H1 (cell line): ENCODE results near the gene SIGLEC12. TPM values are rescaled to one million over a fixed set of nuclear protein-coding genes. Genes with fewer than 3 reads are reported as not detected.

Experiments used
- CTCF ChIA-PET: fragments of 300-600 bp; sonication (Branson Sonifier 250); formaldehyde crosslinking; loops from one replicate; lab custom pipeline; 2021; ENCODE audit not compliant: partially characterized antibody; lab: Charles Lee
- POLR2A ChIA-PET: fragments of 300-600 bp; sonication (Branson Sonifier 250); formaldehyde crosslinking; loops from one replicate; lab custom pipeline; 2021; ENCODE audit warnings: inconsistent platforms; ENCODE audit not compliant: partially characterized antibody; lab: Charles Lee
- DNase-seq, 2 experiments: peaks; one replicate each; pipeline versions ENCODE4 v3.0.0 to v3.0.0-alpha.2; 2010 to 2022; ENCODE audit warnings: low spot score in 2 of 2, low read depth in 1 of 2, mixed read lengths in 1 of 2
- FAIRE-seq: peaks from 2 replicates; lab custom pipeline; 2011; peaks lifted over from hg19 to GRCh38; lab: Jason Lieb, UNC
- H2AFZ ChIP-seq: 2 replicates; pipeline ENCODE4 v1.8.1; 2012; ENCODE audit warnings: low read length, inconsistent platforms
- H2AK5ac ChIP-seq: 2 replicates; pipeline ENCODE4 v1.6.1; 2013; ENCODE audit warnings: low read depth, low read length
- H2BK120ac ChIP-seq: replicated peaks from 2 replicates; pipeline ENCODE3; 2013; ENCODE audit warnings: low read depth, low read length, inconsistent platforms
- H2BK12ac ChIP-seq: 2 replicates; pipeline ENCODE4 v1.6.1; 2013; ENCODE audit warnings: low read depth, low read length
- H2BK15ac ChIP-seq: 2 replicates; pipeline ENCODE4 v1.6.1; 2013; ENCODE audit warnings: low read length
- H2BK20ac ChIP-seq: 2 replicates; pipeline ENCODE4 v1.6.1; 2013; ENCODE audit warnings: low read length
- H2BK5ac ChIP-seq: 2 replicates; pipeline ENCODE4 v1.6.1; 2013; ENCODE audit warnings: low read depth, low read length
- H3K14ac ChIP-seq: 2 replicates; pipeline ENCODE4 v1.6.1; 2013; ENCODE audit warnings: inconsistent platforms; ENCODE audit not compliant: insufficient read length
- H3K18ac ChIP-seq: 2 replicates; pipeline ENCODE4 v1.6.1; 2013; ENCODE audit warnings: low read length; ENCODE audit errors: extremely low read depth
- H3K23ac ChIP-seq: 2 replicates; pipeline ENCODE4 v1.6.1; 2013; ENCODE audit warnings: inconsistent platforms; ENCODE audit not compliant: insufficient read length
- H3K23me2 ChIP-seq: 2 replicates; pipeline ENCODE4 v1.6.1; 2013; ENCODE audit warnings: low read depth, low read length
- H3K27ac ChIP-seq: 2 replicates; pipeline ENCODE4 v1.6.1; 2011; ENCODE audit warnings: low read depth, low read length, inconsistent platforms
- H3K27me3 ChIP-seq, 4 experiments: replicated peaks in 1 of 4; 1 replicate in 1 of 4; 2 replicates in 3 of 4; pipeline versions ENCODE4 v1.6.1 to v1.8.1; 2011 to 2013; ENCODE audit warnings: low read length in 3 of 4, mild to moderate bottlenecking in 3 of 4, inconsistent platforms in 2 of 4, mixed read lengths in 2 of 4, moderate library complexity in 1 of 4; ENCODE audit not compliant: control insufficient read depth in 3 of 4, insufficient read depth in 3 of 4; ENCODE audit errors: extremely low read depth in 1 of 4
- H3K36me3 ChIP-seq, 4 experiments: 2 replicates each; pipeline versions ENCODE4 v1.6.1 to v1.8.1; 2011 to 2013; ENCODE audit warnings: mild to moderate bottlenecking in 4 of 4, low read length in 3 of 4, moderate library complexity in 2 of 4, control low read depth in 1 of 4, inconsistent platforms in 1 of 4; ENCODE audit not compliant: insufficient read depth in 4 of 4, control insufficient read depth in 2 of 4
- H3K4ac ChIP-seq: replicated peaks from 2 replicates; pipeline ENCODE3; 2013; ENCODE audit warnings: low read length, low read depth, mixed read lengths, inconsistent platforms; ENCODE audit not compliant: insufficient read length
- H3K4me1 ChIP-seq, 4 experiments: replicated peaks in 1 of 4; 1 replicate in 1 of 4; 2 replicates in 3 of 4; pipeline versions ENCODE4 v1.6.1 to v1.8.1; 2011 to 2013; ENCODE audit warnings: low read length in 3 of 4, inconsistent platforms in 2 of 4, mixed read lengths in 1 of 4; ENCODE audit not compliant: insufficient read depth in 4 of 4, control insufficient read depth in 3 of 4
- H3K4me2 ChIP-seq, 2 experiments: 2 replicates each; pipeline versions ENCODE4 v1.6.1 to v1.8.1; 2011 to 2013; ENCODE audit warnings: low read depth in 2 of 2, low read length in 2 of 2, control low read depth in 1 of 2, inconsistent platforms in 1 of 2, mild to moderate bottlenecking in 1 of 2; ENCODE audit not compliant: insufficient read depth in 1 of 2
- H3K4me3 ChIP-seq, 4 experiments: fragments of 200-600, 300-600 bp in 1 of 4; sonication (generic), shearing (Covaris generic), sonication (Bioruptor Twin) in 1 of 4; 2 replicates each; pipeline versions ENCODE4 v1.5.1 to v1.8.1; 2011 to 2016; ENCODE audit warnings: low read length in 4 of 4, low read depth in 3 of 4, control low read depth in 2 of 4, inconsistent platforms in 2 of 4, mild to moderate bottlenecking in 2 of 4, mixed read lengths in 1 of 4, moderate library complexity in 1 of 4; ENCODE audit not compliant: insufficient read depth in 2 of 4; ENCODE audit errors: extremely low read depth in 1 of 4
- H3K56ac ChIP-seq: replicated peaks from 2 replicates; pipeline ENCODE3; 2013; ENCODE audit warnings: low read depth, mild to moderate bottlenecking, mixed read lengths, low read length, inconsistent platforms; ENCODE audit not compliant: insufficient read length
- H3K79me1 ChIP-seq: 2 replicates; pipeline ENCODE4 v1.6.1; 2013; ENCODE audit warnings: low read depth, low read length, control low read depth
- H3K79me2 ChIP-seq, 2 experiments: 2 replicates each; pipeline versions ENCODE4 v1.6.1 to v1.8.1; 2012 to 2013; ENCODE audit warnings: low read length in 2 of 2, mild to moderate bottlenecking in 2 of 2, inconsistent platforms in 1 of 2; ENCODE audit not compliant: insufficient read depth in 2 of 2, control insufficient read depth in 1 of 2
- H3K9ac ChIP-seq, 4 experiments: replicated peaks in 1 of 4; 1 replicate in 1 of 4; 2 replicates in 3 of 4; pipeline versions ENCODE4 v1.6.1 to v1.8.1; 2011 to 2013; ENCODE audit warnings: low read depth in 3 of 4, low read length in 3 of 4, control low read depth in 2 of 4, mild to moderate bottlenecking in 2 of 4, moderate library complexity in 2 of 4, inconsistent platforms in 1 of 4; ENCODE audit errors: extremely low read depth in 1 of 4
- H3K9me3 ChIP-seq, 2 experiments: 2 replicates each; pipeline versions ENCODE4 v1.6.1 to v1.8.1; 2012 to 2013; ENCODE audit warnings: mild to moderate bottlenecking in 2 of 2, moderate library complexity in 2 of 2, control low read depth in 1 of 2, inconsistent platforms in 1 of 2, low read depth in 1 of 2, low read length in 1 of 2, mixed read lengths in 1 of 2; ENCODE audit not compliant: insufficient read depth in 2 of 2
- H4K20me1 ChIP-seq, 2 experiments: replicated peaks in 1 of 2; 2 replicates each; pipeline versions ENCODE3 to v1.8.1; 2011 to 2013; ENCODE audit warnings: inconsistent platforms in 2 of 2, low read length in 2 of 2, mild to moderate bottlenecking in 1 of 2; ENCODE audit not compliant: insufficient read depth in 2 of 2, control insufficient read depth in 1 of 2
- H4K5ac ChIP-seq: 2 replicates; pipeline ENCODE4 v1.6.1; 2013; ENCODE audit warnings: low read length, low read depth, mixed read lengths, inconsistent platforms; ENCODE audit not compliant: insufficient read length
- H4K8ac ChIP-seq: 2 replicates; pipeline ENCODE4 v1.8.0; 2013; ENCODE audit warnings: mild to moderate bottlenecking, moderate library complexity, low read length, inconsistent platforms; ENCODE audit not compliant: insufficient read depth; ENCODE audit errors: extremely low read depth
- H4K91ac ChIP-seq: replicated peaks from 2 replicates; pipeline ENCODE3; 2013; ENCODE audit warnings: low read length, mixed read lengths, inconsistent platforms; ENCODE audit not compliant: insufficient read length
- CBX8 ChIP-seq: fragments of 300-800, 300-1000 bp; sonication (generic); IDR thresholded peaks from 2 replicates; pipeline ENCODE4 v1.7.1; 2016; ENCODE audit warnings: low read depth, low read length, borderline replicate concordance
- WGBS, 2 experiments: shearing (Covaris generic) in 1 of 2; methylation state at CpG; one replicate each; pipeline versions ENCODE4 v1.1.6 to v1.1.7; 2013 to 2015; ENCODE audit warnings: low lambda C conversion rate in 2 of 2, mixed read lengths in 2 of 2, inconsistent platforms in 1 of 2, low coverage in 1 of 2, missing lambda C conversion rate in 1 of 2; ENCODE audit not compliant: insufficient replicate concordance in 2 of 2, insufficient coverage in 1 of 2, insufficient read length in 1 of 2; ENCODE audit errors: extremely low coverage in 1 of 2, missing lambda C conversion rate in 1 of 2; 5-methylcytosine and 5-hydroxymethylcytosine counted together
- polyA plus RNA-seq, 7 experiments: library from polyadenylated mRNA; depleted of rRNA in 3 of 7; stranded (reverse) in 5 of 7; unstranded in 2 of 7; fragments of >200 nt in 5 of 7; fragments of 200-250 nt in 2 of 7; gene quantifications; 1 replicate in 5 of 7; 2 replicates in 1 of 7; 4 replicates in 1 of 7; pipeline versions ENCODE4 v1.2.1 to v1.2.3, GENCODE V29; 2011 to 2013; ENCODE audit warnings: missing spikeins in 2 of 7, mixed read lengths in 2 of 7
- total RNA-seq: library from RNA; stranded (reverse); fragmentation: NEBNext Ultra II Directional; extraction: Animal tissue kit (Norgen Biotek cat#: 25700); gene quantifications from 2 replicates; pipeline ENCODE4 v1.2.1, GENCODE V29; 2021

The SIGLEC12 gene
- total and polyA plus RNA-seq, 2 of the 8 experiments (the other 6 are each of a cell fraction or from before 2014, with no cell fraction given), result not detected

DNA sequence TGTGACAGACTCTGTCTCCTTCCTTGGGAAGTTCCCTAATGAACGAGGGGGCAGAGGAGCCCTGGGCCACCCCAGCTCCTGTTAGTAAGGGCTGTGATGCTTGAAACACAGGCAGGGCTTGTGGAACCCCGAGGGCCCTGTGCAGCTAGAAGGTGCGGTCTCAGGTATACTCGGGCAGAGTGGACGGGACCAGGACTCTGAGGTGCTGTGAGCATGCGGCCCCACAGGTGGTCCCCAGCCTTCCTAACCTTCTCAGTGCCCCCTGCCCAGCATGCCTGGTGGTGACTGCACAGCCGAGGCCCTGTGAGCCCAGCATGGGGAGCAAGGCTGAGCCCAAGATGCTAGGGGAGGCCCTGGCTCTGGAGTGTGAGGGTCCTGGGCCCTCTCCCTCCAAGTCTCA is 39.3 kb downstream of the SIGLEC12 start:
- H2BK5ac ChIP-seq, result no peak overlapping the region
- H2BK12ac ChIP-seq, result no peak overlapping the region
- ChIA-PET POLR2A (no interaction called here), CTCF (interaction anchor here (1.1 to 3.7 kb wide), 2 partner anchors 11 to 40 kb away, joined by 3 to 22 read pairs; no protein-coding TSS in a partner anchor)
- no peak overlapping the region for H3K4me3 ChIP-seq
- H3K79me1 ChIP-seq, result no peaks in the 10 kb centered on the region
- no peak overlapping the region for H2BK120ac ChIP-seq
- DNase-seq, result no peak
- no peaks in the 10 kb centered on the region for H4K20me1 ChIP-seq
- no peak overlapping the region for H3K27ac ChIP-seq
- H4K8ac ChIP-seq, result no peak overlapping the region; the same call in 1 of the 2 replicates
- H3K23me2 ChIP-seq, result peaks cover 5% of the 10 kb centered on the region; the same call in 1 of the 2 replicates
- no peaks in the 10 kb centered on the region for H3K27me3 ChIP-seq
- peaks cover 0 to 3% (median 0%) of the 10 kb centered on the region in 4 experiments; a peak in 1 of 7 replicates for H3K4me1 ChIP-seq
- no peak overlapping the region for H2AFZ ChIP-seq
- no peak overlapping the region for H3K18ac ChIP-seq
- H3K23ac ChIP-seq, result no peak overlapping the region
- H3K9ac ChIP-seq, result no peak overlapping the region
- FAIRE-seq, result no peak
- no peak overlapping the region for H2AK5ac ChIP-seq
- H2BK20ac ChIP-seq, result no peak overlapping the region
- no peaks in the 10 kb centered on the region for H3K36me3 ChIP-seq
- H2BK15ac ChIP-seq, result no peak overlapping the region
- no peaks in the 10 kb centered on the region for H3K79me2 ChIP-seq
- H3K14ac ChIP-seq, result no peak overlapping the region
- H3K9me3 ChIP-seq, result peaks cover 30 to 35% of the 10 kb centered on the region in 2 experiments; a peak in 3 of 4 replicates
- H4K91ac ChIP-seq, result no peak overlapping the region
- H3K56ac ChIP-seq, result no peak overlapping the region
- 87% methylated on average over 7 of the region's 7 CpGs; no CpG with 5 or more reads in 1 of the 2 experiments for WGBS, 2 experiments
- H3K4ac ChIP-seq, result no peak overlapping the region
- H4K5ac ChIP-seq, result no peak overlapping the region
- H3K4me2 ChIP-seq, result no peak overlapping the region
- TF ChIP-seq CBX8, result no peak
